Heart left ventricle (tissue), 16 donors: ENCODE data around the gene NVL. TPM values are rescaled to one million over a fixed set of nuclear protein-coding genes. Genes with fewer than 3 reads are reported as not detected.
A peak's percentile ranks its signal among the peaks of the same experiment; 100 is the strongest.

ENCODE experiments used
- ATAC-seq, 4 donors: fragments of 200-7000 bp; cut with Tn5 transposase; one replicate each; pipeline ENCODE4 v1.9.1; 2020 to 2022; ENCODE audit warnings: moderate library complexity in 4 of 4, mild to moderate bottlenecking in 3 of 4, moderate number of reproducible peaks in 1 of 4
- DNase-seq, 5 donors: peaks; one replicate each; pipeline ENCODE4 v3.0.0-alpha.2; 2020
- H3K27ac ChIP-seq, 12 donors: fragments of 200-600 bp; sonication (generic) in 4 of 12; one replicate each; pipeline versions ENCODE4 v1.5.0 to v1.8.0; 2016 to 2022; ENCODE audit warnings: mild to moderate bottlenecking in 2 of 12
- H3K27me3 ChIP-seq, 9 donors: fragments of 200-600 bp; sonication (generic) in 2 of 9; one replicate each; pipeline versions ENCODE4 v1.5.1 to v1.8.0; 2016 to 2022; ENCODE audit warnings: mild to moderate bottlenecking in 3 of 9
- H3K36me3 ChIP-seq, 9 donors: fragments of 200-600 bp; sonication (generic) in 2 of 9; one replicate each; pipeline versions ENCODE4 v1.5.0 to v1.8.0; 2018 to 2022; ENCODE audit warnings: mild to moderate bottlenecking in 2 of 9
- H3K4me1 ChIP-seq, 12 donors: fragments of 200-600 bp; sonication (generic) in 4 of 12; one replicate each; pipeline versions ENCODE4 v1.5.0 to v1.8.0; 2016 to 2022; ENCODE audit warnings: mild to moderate bottlenecking in 3 of 12
- H3K4me3 ChIP-seq, 12 donors: fragments of 200-600 bp; sonication (generic) in 4 of 12; one replicate each; pipeline versions ENCODE4 v1.5.0 to v1.8.0; 2017 to 2022; ENCODE audit warnings: mild to moderate bottlenecking in 9 of 12, moderate library complexity in 4 of 12
- H3K9me3 ChIP-seq, 12 donors: fragments of 200-600 bp; sonication (generic) in 4 of 12; one replicate each; pipeline versions ENCODE4 v1.5.0 to v1.8.0; 2016 to 2022; ENCODE audit warnings: mild to moderate bottlenecking in 1 of 12
- CTCF ChIP-seq, 12 donors: fragments of 200-600 bp; sonication (generic) in 4 of 12; IDR thresholded peaks; one replicate each; pipeline versions ENCODE4 v1.5.0 to v1.8.0; 2018 to 2022; ENCODE audit warnings: antibody characterized with exemption in 12 of 12, mild to moderate bottlenecking in 5 of 12
- POLR2A ChIP-seq, 2 donors: fragments of 450-650 bp; IDR thresholded peaks; one replicate each; pipeline ENCODE4 v1.6.1; 2017; ENCODE audit warnings: antibody characterized with exemption in 2 of 2, mild to moderate bottlenecking in 2 of 2, moderate library complexity in 2 of 2
- WGBS, 4 donors: extraction: QIAGEN DNeasy Blood & Tissue Kit in 2 of 4; methylation state at CpG; one replicate each; pipeline versions ENCODE4 v1.1.5 to v1.1.7; 2013 to 2018; 5-methylcytosine and 5-hydroxymethylcytosine counted together
- intact Hi-C, 10 donors: fragments of 100-400 bp; cut with DNase I; formaldehyde crosslinking; loops; one replicate each; pipeline versions ENCODE4 v1.11.1 to v1.14.2; 2022
- polyA plus RNA-seq, 2 donors: library from polyadenylated mRNA; stranded (reverse); fragments of 200-250 nt; gene quantifications; one replicate each; pipeline ENCODE4 v1.2.3, GENCODE V29; 2013
- total RNA-seq, 9 donors: library from RNA; depleted of rRNA in 2 of 9; stranded (reverse); fragments of >200 nt in 2 of 9; fragmentation: NEBNext Ultra II Directional in 3 of 9; extraction: Animal tissue kit (Norgen Biotek cat#: 25700) in 3 of 9; gene quantifications; one replicate each; pipeline versions ENCODE4 v1.1.0 to v1.2.4, GENCODE V29; 2016 to 2023
- donor health status: ischemic (EF 13 %, LVEDD 7.1; RV severe dilation, severe dysfunction).
- donor health status: healthy with polysubstance abuse.
- donor health status: DM: no; HTN: yes; CAD: no.
- donor health status: DM: no; HTN: no; CAD: no.
- donor health status: ischemic (EF 25% LVEDD 6.9; RV normal size, moderate dysfunction).
- donor health status: ischemic (EF 25% LVEDD 5.7; RV mildly dilated, moderate dysfunction).
- donor health status: healthy.
- donor health status: DM: yes; HTN: yes; CAD: no.
- donor health status: ischemic (EF 35%, LVEDD 5.7; RV mildly dilated, moderate dysfunction).
- donor health status: nonischemic (EF 11% LVEDD 7.7; RV severe dilation, severe dysfunction).
- donor health status: DM: yes; HTN: yes; CAD: no.
- donor health status: PGD.
- donor health status: ischemic (EF 29% LVEDD 5.4; RV normal size, mild dysfunction).
- donor health status: nonischemic (EF 23%, LVEDD 6.1; RV moderate dilation, normal function).

The NVL gene
- total and polyA plus RNA-seq, 11 donors, result 4.8 to 14.8 (median 9.3) TPM

GRCh38 chr1:224183591-224184312 is 146.2 kb downstream of the NVL start:
- WGBS, 4 donors, result 1 to 2% (median 2%) methylated on average over 23 to 53 of the region's 53 CpGs
- Histone ChIP-seq H3K36me3 (peaks cover 0 to 22% (median 0%) of the 10 kb centered on the region in 9 donors), H3K9me3 (peaks cover 0 to 5% (median 0%) of the 10 kb centered on the region in 12 donors), H3K27me3 (no peaks in the 10 kb centered on the region), H3K27ac (peak overlapping the region; percentile 69 to 98 (median 96)), H3K4me1 (peaks cover 0 to 47% (median 18%) of the 10 kb centered on the region in 12 donors), H3K4me3 (peak overlapping the region; percentile 72 to 100 (median 87))
- peak; percentile 41 to 87 (median 80) for ATAC-seq
- DNase-seq, result peak; percentile 61 to 78 (median 69)
- TF ChIP-seq POLR2A (IDR thresholded peaks at IDR 0.05), result no peak
- intact Hi-C loops, result loop anchor here in 4 of 10 donors (2.0 to 10.0 kb wide), 4 partner anchors 69 to 151 kb away; partner anchors contain the start of genes NVL (in 2 of the 4) and FBXO28 (in 1 of the 4)

GRCh38 chr1:224182866-224183590 is 146.9 kb downstream of the NVL start, which contains the start of gene DEGS1:
Gene DEGS1 (plus strand): TSS chr1:224183240. CDS start chr1:224183337, 97 bp downstream.
- 0 to 1% (median 0%) methylated on average over 62 to 94 of the region's 94 CpGs for WGBS, 4 donors
- peak; percentile 80 to 92 (median 84) for DNase-seq
- H3K36me3 ChIP-seq, result peaks cover 0 to 17% (median 0%) of the 10 kb centered on the region in 9 donors
- TF ChIP-seq POLR2A (IDR thresholded peaks at IDR 0.05), result peak in 1 of 2 donors; percentile 96
- no peak for TF ChIP-seq CTCF (IDR thresholded peaks at IDR 0.05)
- H3K4me1 ChIP-seq, result peaks cover 0 to 39% (median 18%) of the 10 kb centered on the region in 12 donors
- peak within 1 kb of the TSS; percentile 72 to 100 (median 87) for H3K4me3 ChIP-seq
- H3K27ac ChIP-seq, result peak within 1 kb of the TSS; percentile 69 to 98 (median 96)
- ATAC-seq, result peak; percentile 78 to 96 (median 94)
- intact Hi-C loops, result loop anchor here in 4 of 10 donors (2.0 to 10.0 kb wide), 4 partner anchors 68 to 152 kb away; partner anchors contain the start of genes NVL (in 2 of the 4) and FBXO28 (in 1 of the 4)
- H3K27me3 ChIP-seq, result no peaks in the 10 kb centered on the region
- peaks cover 0 to under 1% (median 0%) of the 10 kb centered on the region in 12 donors for H3K9me3 ChIP-seq

GRCh38 chr1:224182057-224182865 is 147.7 kb downstream of the NVL start:
- WGBS, 4 donors, result 74 to 85% (median 80%) methylated on average over 22 of the region's 22 CpGs
- Histone ChIP-seq H3K36me3 (peaks cover 0 to 10% (median 0%) of the 10 kb centered on the region in 9 donors), H3K9me3 (no peaks in the 10 kb centered on the region), H3K4me3 (peak overlapping the region; percentile 72 to 100 (median 87)), H3K27me3 (no peaks in the 10 kb centered on the region), H3K4me1 (peaks cover 0 to 36% (median 18%) of the 10 kb centered on the region in 12 donors), H3K27ac (peak overlapping the region; percentile 69 to 98 (median 96))
- TF ChIP-seq CTCF (IDR thresholded peaks at IDR 0.05), result no peak
- no peak for TF ChIP-seq POLR2A (IDR thresholded peaks at IDR 0.05)
- intact Hi-C loops, result loop anchor here in 4 of 10 donors (2.0 to 10.0 kb wide), 4 partner anchors 67 to 153 kb away; partner anchors contain the start of genes NVL (in 2 of the 4) and FBXO28 (in 1 of the 4)
- DNase-seq, result no peak
- no peak for ATAC-seq

- no peaks in the 10 kb centered on the region for H3K9me3 ChIP-seq
- H3K27ac ChIP-seq, result no peak overlapping the region
- H3K36me3 ChIP-seq, result peaks cover 0 to 3% (median 0%) of the 10 kb centered on the region in 9 donors
- H3K4me1 ChIP-seq, result peaks cover 0 to 31% (median 18%) of the 10 kb centered on the region in 12 donors
- DNase-seq (no peak), ATAC-seq (no peak)
- intact Hi-C loops, result loop anchor here in 3 of 10 donors (5.0 to 10.0 kb wide), 3 partner anchors 143 to 153 kb away; partner anchors contain the start of gene NVL (in 2 of the 3)
- no peaks in the 10 kb centered on the region for H3K27me3 ChIP-seq
- TF ChIP-seq CTCF (IDR thresholded peaks at IDR 0.05) (no peak), POLR2A (IDR thresholded peaks at IDR 0.05) (no peak)
- H3K4me3 ChIP-seq, result no peak overlapping the region
- 93 to 97% (median 95%) methylated on average over 4 of the region's 4 CpGs for WGBS, 4 donors
Observed at GRCh38 chr1:224181453-224181810, 148.5 kb downstream of the NVL start.
